Measurements from ENCODE around the gene RBKS. TPM values are rescaled to one million over a fixed set of nuclear protein-coding genes. Genes with fewer than 3 reads are reported as not detected.

RBKS gene
- total RNA-seq, 2 experiments from 2014 or later = 7.2 to 8.9 TPM

DNA sequence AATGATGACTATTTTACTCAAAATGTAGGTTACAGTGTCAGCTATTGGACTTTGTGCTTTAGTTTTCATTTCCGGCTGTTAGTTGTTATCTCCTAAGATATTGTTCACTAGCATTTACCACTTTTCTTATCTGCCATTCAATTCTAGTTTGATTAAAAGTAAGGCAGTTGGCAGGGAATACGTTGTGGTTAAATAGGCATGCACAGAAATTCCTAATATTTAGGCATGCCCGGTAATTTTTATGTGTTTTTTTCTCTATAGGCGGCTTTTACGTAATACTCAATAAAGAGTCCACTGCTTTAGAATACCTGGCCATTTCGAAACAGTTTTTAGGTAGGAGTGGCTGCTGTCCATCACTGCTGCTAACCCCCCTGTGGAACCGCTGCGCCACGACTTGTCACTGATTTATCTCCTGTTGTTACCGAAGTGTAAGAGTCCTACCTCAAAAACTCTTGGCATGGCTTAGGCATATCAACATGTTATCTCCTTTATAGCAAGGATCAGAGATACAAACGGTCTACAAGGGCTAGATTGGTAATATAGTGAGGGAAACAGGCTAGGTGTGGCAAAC is 39.8 kb upstream of the RBKS start:
- TF ChIP-seq, protein P1, sequence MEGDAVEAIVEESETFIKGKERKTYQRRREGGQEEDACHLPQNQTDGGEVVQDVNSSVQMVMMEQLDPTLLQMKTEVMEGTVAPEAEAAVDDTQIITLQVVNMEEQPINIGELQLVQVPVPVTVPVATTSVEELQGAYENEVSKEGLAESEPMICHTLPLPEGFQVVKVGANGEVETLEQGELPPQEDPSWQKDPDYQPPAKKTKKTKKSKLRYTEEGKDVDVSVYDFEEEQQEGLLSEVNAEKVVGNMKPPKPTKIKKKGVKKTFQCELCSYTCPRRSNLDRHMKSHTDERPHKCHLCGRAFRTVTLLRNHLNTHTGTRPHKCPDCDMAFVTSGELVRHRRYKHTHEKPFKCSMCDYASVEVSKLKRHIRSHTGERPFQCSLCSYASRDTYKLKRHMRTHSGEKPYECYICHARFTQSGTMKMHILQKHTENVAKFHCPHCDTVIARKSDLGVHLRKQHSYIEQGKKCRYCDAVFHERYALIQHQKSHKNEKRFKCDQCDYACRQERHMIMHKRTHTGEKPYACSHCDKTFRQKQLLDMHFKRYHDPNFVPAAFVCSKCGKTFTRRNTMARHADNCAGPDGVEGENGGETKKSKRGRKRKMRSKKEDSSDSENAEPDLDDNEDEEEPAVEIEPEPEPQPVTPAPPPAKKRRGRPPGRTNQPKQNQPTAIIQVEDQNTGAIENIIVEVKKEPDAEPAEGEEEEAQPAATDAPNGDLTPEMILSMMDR (IDR thresholded peaks at IDR 0.05) = no peak

DNA sequence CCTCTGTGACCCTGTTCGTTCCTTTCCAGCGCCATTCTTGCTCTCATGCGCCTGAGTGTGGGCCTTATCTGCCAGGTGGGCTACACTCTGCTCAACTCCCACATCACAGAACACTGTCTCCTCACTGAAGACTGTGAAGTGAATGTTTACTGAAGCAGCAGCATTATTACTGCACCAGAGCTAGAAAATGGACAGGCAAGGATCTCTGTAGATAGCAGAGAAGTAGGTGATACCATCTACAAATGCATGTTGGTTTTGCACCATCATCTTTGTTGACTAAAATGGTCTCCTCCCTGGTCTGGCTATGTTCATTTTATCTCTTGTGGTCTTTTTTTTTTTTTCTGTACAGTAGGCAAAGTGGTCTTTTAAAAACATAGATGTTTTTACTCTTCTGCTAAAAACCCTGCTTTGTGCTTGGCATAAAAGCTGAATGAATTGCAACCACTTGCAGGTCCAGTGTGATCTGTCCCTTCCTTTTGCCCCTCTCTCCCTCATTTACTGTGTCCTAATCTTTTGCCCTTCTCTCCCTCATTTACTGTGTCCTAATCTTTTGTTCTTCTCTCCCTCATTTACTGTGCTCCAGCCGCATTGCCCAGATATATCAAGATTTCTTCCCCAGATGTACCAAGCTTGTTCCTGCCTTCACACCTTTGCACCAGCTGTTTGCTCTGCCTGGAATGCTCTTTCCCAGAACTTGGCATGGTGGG is 35.7 kb upstream of the RBKS start:
- ChIA-PET CTCF (no interaction called here), POLR2A (interaction anchor here (1.0 to 1.4 kb wide), 2 partner anchors 11 to 1979 kb away, joined by 3 read pairs; no protein-coding TSS in a partner anchor)
- no peak for DNase-seq
- no peak for ATAC-seq
- H3K4me3 Mint-ChIP-seq = no peak overlapping the region
- H3K4me1 Mint-ChIP-seq (ENCODE audit: low read depth) = peaks cover 28% of the 10 kb centered on the region
- TF ChIP-seq, protein P1 (IDR thresholded peaks at IDR 0.05) = no peak
- H3K27ac Mint-ChIP-seq = peak overlapping the region; percentile 3
- no peaks in the 10 kb centered on the region for H3K9me3 Mint-ChIP-seq
- H3K36me3 Mint-ChIP-seq (ENCODE audit: low read depth) = peaks cover 27% of the 10 kb centered on the region
- intact Hi-C loops (cut with micrococcal nuclease) = no loop called here
- H3K27me3 Mint-ChIP-seq = no peaks in the 10 kb centered on the region

More for the DNA sequence above, 39.8 kb upstream of the RBKS start:
- POLR2A ChIA-PET = interaction anchor here (1.0 kb wide), 1 partner anchor 14 kb away, joined by 3 read pairs; no protein-coding TSS in a partner anchor
- DNase-seq (no peak), ATAC-seq (no peak)
- Mint-ChIP-seq H3K4me3 (no peak overlapping the region), H3K4me1 (ENCODE audit: low read depth) (peaks cover 25% of the 10 kb centered on the region), H3K27me3 (no peaks in the 10 kb centered on the region), H3K9me3 (no peaks in the 10 kb centered on the region), H3K36me3 (ENCODE audit: low read depth) (peaks cover 37% of the 10 kb centered on the region), H3K27ac (no peak overlapping the region)
- intact Hi-C loops (cut with micrococcal nuclease) = no loop called here
- CTCF ChIA-PET = interaction anchor here (0.7 kb wide), 1 partner anchor 330 kb away, joined by 3 read pairs; no protein-coding TSS in a partner anchor

DNA sequence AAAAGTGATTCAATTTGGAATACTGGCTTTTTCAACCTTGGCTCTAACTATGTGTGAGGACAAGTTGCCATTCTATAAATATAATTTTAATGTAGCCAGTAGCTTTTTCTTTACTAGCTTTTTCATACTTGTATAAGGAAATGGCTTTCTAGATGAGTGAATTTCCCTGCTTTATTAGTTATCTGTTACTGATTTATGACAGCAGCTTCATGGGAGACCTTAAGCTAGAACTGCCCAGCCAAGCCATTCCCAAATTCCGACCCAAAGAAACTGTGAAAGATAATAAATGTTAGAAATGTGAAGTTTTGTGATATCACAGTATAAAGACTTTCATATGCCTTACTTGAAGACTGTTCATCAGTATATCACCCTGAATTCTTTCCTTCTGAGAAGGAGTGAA is 32.7 kb upstream of the RBKS start:
- H3K9me3 Mint-ChIP-seq = no peaks in the 10 kb centered on the region

DNA sequence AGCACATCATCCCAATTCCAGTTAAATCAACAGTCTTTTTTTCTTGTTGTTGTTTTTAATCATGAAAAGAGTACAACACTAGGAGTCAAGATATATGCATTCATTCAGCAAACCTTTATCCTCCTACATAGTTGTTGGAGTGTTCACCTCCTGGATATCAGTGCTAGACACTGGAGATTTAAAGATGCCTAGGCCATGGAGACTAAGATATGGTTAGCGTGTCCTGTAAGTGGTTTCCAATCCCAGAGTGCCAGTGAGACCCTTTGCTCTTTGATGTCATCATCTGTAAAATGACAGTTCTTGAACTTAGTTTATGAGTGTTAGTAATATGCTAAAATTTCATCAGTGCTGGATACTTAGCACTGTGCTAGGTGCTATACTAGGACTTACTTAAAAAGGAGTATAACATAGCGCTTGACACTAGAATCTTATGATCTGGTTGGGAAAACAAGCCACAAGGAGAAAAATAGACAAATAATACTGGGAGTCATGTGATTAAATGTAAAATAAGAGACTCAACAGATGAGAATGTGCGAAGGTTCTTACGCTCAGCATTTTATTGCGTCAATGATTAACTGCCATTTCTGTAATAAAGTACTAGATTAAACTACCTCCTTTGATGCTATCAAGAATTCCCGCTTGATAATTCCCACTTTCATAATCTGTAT is 31.8 kb upstream of the RBKS start:
- H3K4me1 Mint-ChIP-seq (ENCODE audit: low read depth) = peaks cover 44% of the 10 kb centered on the region
- DNase-seq (no peak), ATAC-seq (no peak)
- H3K27me3 Mint-ChIP-seq = no peaks in the 10 kb centered on the region
- ChIA-PET CTCF (no interaction called here), POLR2A (no interaction called here)
- intact Hi-C loops (cut with micrococcal nuclease) = no loop called here
- no peak overlapping the region for H3K4me3 Mint-ChIP-seq
- H3K36me3 Mint-ChIP-seq (ENCODE audit: low read depth) = peaks cover 29% of the 10 kb centered on the region
- TF ChIP-seq, protein P1 (IDR thresholded peaks at IDR 0.05) = no peak
- H3K27ac Mint-ChIP-seq = no peak overlapping the region
- H3K9me3 Mint-ChIP-seq = no peaks in the 10 kb centered on the region

More for the DNA sequence above, 32.7 kb upstream of the RBKS start:
- H3K27me3 Mint-ChIP-seq = no peaks in the 10 kb centered on the region
- no peak overlapping the region for H3K4me3 Mint-ChIP-seq
- ChIA-PET CTCF (no interaction called here), POLR2A (interaction anchor here (1.4 kb wide), 1 partner anchor 9 kb away, joined by 3 read pairs; no protein-coding TSS in a partner anchor)
- peaks cover 47% of the 10 kb centered on the region for H3K4me1 Mint-ChIP-seq (ENCODE audit: low read depth)
- peaks cover 29% of the 10 kb centered on the region for H3K36me3 Mint-ChIP-seq (ENCODE audit: low read depth)
- DNase-seq (no peak), ATAC-seq (no peak)
- intact Hi-C loops (cut with micrococcal nuclease) = no loop called here
- H3K27ac Mint-ChIP-seq = no peak overlapping the region
- TF ChIP-seq, protein P1 (IDR thresholded peaks at IDR 0.05) = no peak

Data from activated CD8-positive, alpha-beta T cell treated with anti-CD3 and anti-CD28 coated beads for 36 hours (primary cell).